SK-N-SH (cell line): ENCODE data around the gene ELP1. TPM values are rescaled to one million over a fixed set of nuclear protein-coding genes. Genes with fewer than 3 reads are reported as not detected.

Source experiments
- CTCF ChIA-PET: fragments of 300-600, 350-600 bp; formaldehyde crosslinking; extraction: SDS; loops from one replicate; lab custom pipeline; 2021; lab: Yijun Ruan, JAX
- POLR2A ChIA-PET: fragments of 350-600 bp; sonication (Branson Sonifier 250); formaldehyde crosslinking; extraction: SDS; loops from one replicate; lab custom pipeline; 2020; ENCODE audit warnings: antibody characterized with exemption, inconsistent platforms; lab: Yijun Ruan, JAX
- DNase-seq: peaks from one replicate; pipeline ENCODE4 v3.0.0; 2012
- H2AFZ ChIP-seq: fragments of 200-600 bp; sonication (generic); 2 replicates; pipeline ENCODE4 v1.8.1; 2016; ENCODE audit warnings: antibody characterized with exemption, mild to moderate bottlenecking, low read depth
- H3F3A ChIP-seq: fragments of 200-600 bp; sonication (generic); replicated peaks from 2 replicates; pipeline ENCODE3; 2016; ENCODE audit warnings: antibody characterized with exemption, mild to moderate bottlenecking; ENCODE audit not compliant: insufficient read depth
- H3K27ac ChIP-seq, 2 experiments: fragments of 200-500 bp in 1 of 2; fragments of 200-600 bp in 1 of 2; sonication (Bioruptor generic) in 1 of 2; sonication (generic), shearing (Covaris generic) in 1 of 2; 2 replicates each; pipeline versions ENCODE4 v1.5.1 to v1.6.1; 2014 to 2016; ENCODE audit warnings: low read depth in 2 of 2, inconsistent platforms in 1 of 2, low read length in 1 of 2, mild to moderate bottlenecking in 1 of 2, mixed read lengths in 1 of 2
- H3K27me3 ChIP-seq: fragments of 200-600 bp; sonication (generic), shearing (Covaris generic); 2 replicates; pipeline ENCODE4 v1.6.1; 2016; ENCODE audit warnings: mixed run types; ENCODE audit not compliant: insufficient read depth
- H3K36me3 ChIP-seq, 2 experiments: fragments of 200-500 bp in 1 of 2; fragments of 200-600 bp in 1 of 2; sonication (Bioruptor generic) in 1 of 2; sonication (generic) in 1 of 2; replicated peaks in 1 of 2; 2 replicates each; pipeline versions ENCODE3 to v1.5.1; 2014 to 2016; ENCODE audit warnings: low read length in 1 of 2, mild to moderate bottlenecking in 1 of 2; ENCODE audit not compliant: insufficient read depth in 2 of 2, control insufficient read depth in 1 of 2
- H3K4me1 ChIP-seq, 2 experiments: fragments of 200-500 bp in 1 of 2; fragments of 200-600 bp in 1 of 2; sonication (Bioruptor generic) in 1 of 2; sonication (generic), shearing (Covaris generic) in 1 of 2; 2 replicates each; pipeline versions ENCODE4 v1.5.1 to v1.6.1; 2014 to 2016; ENCODE audit warnings: low read depth in 1 of 2, low read length in 1 of 2, mixed run types in 1 of 2; ENCODE audit not compliant: insufficient read depth in 2 of 2, control insufficient read depth in 1 of 2
- H3K4me2 ChIP-seq: fragments of 200-600 bp; sonication (generic), shearing (Covaris generic); 2 replicates; pipeline ENCODE4 v1.6.1; 2017; ENCODE audit warnings: mixed run types
- H3K4me3 ChIP-seq, 2 experiments: fragments of 200-500 bp in 1 of 2; fragments of 200-600 bp in 1 of 2; sonication (Bioruptor generic) in 1 of 2; sonication (generic), shearing (Covaris generic) in 1 of 2; 2 replicates each; pipeline versions ENCODE4 v1.5.1 to v1.8.1; 2014 to 2016; ENCODE audit warnings: low read depth in 2 of 2, inconsistent platforms in 1 of 2, low read length in 1 of 2, mild to moderate bottlenecking in 1 of 2, mixed read lengths in 1 of 2, moderate library complexity in 1 of 2
- H3K79me2 ChIP-seq: fragments of 200-600 bp; sonication (generic); 2 replicates; pipeline ENCODE4 v1.8.1; 2017; ENCODE audit warnings: mild to moderate bottlenecking; ENCODE audit not compliant: insufficient read depth
- H3K9ac ChIP-seq: fragments of 200-600 bp; sonication (generic); 2 replicates; pipeline ENCODE4 v1.6.1; 2017; ENCODE audit warnings: mixed run types
- H3K9me2 ChIP-seq: fragments of 200-600 bp; sonication (generic); 2 replicates; pipeline ENCODE4 v1.6.1; 2017; ENCODE audit warnings: mixed run types
- H3K9me3 ChIP-seq: fragments of 200-600 bp; sonication (generic); 2 replicates; pipeline ENCODE4 v1.6.1; 2017; ENCODE audit warnings: mixed run types, mild to moderate bottlenecking, moderate library complexity
- H4K20me1 ChIP-seq: fragments of 200-600 bp; sonication (generic); 2 replicates; pipeline ENCODE4 v1.6.1; 2017; ENCODE audit warnings: mild to moderate bottlenecking, mixed run types; ENCODE audit not compliant: insufficient read depth
- CHD2 ChIP-seq: fragments of 150-350 bp; IDR thresholded peaks from 2 replicates; pipeline ENCODE4 v1.6.1; 2018; ENCODE audit warnings: low read length; ENCODE audit not compliant: partially characterized antibody
- EP300 ChIP-seq, 2 experiments: IDR thresholded peaks; 2 replicates each; pipeline versions ENCODE4 v1.4.0 to v1.6.1; 2012; ENCODE audit warnings: borderline replicate concordance in 1 of 2, low read depth in 1 of 2, low read length in 1 of 2
- RFX5 ChIP-seq: IDR thresholded peaks from 2 replicates; pipeline ENCODE4 v1.6.1; 2012; ENCODE audit warnings: mild to moderate bottlenecking, improper control_type of control experiment, low read length
- TCF12 ChIP-seq: IDR thresholded peaks from 2 replicates; pipeline ENCODE4 v1.4.0; 2012
- TEAD4 ChIP-seq: IDR thresholded peaks from 2 replicates; pipeline ENCODE4 v1.4.0; 2012; ENCODE audit warnings: mild to moderate bottlenecking, borderline replicate concordance; ENCODE audit not compliant: insufficient read depth
- WGBS: methylation state at CpG from one replicate; pipeline ENCODE4 v1.1.6; 2017; ENCODE audit warnings: low lambda C conversion rate; 5-methylcytosine and 5-hydroxymethylcytosine counted together
- polyA plus RNA-seq, 3 experiments: library from polyadenylated mRNA; depleted of rRNA; stranded (reverse); fragments of >200 nt; gene quantifications; 2 replicates each; pipeline ENCODE4 v1.2.3, GENCODE V29; 2012
- TF ChIP-seq, protein P1 (sequence below): IDR thresholded peaks from 2 replicates; pipeline ENCODE4 v1.4.0; 2012; ENCODE audit warnings: low read depth, borderline replicate concordance
- TF ChIP-seq, protein P2 (sequence below): fragments of 150-350 bp; IDR thresholded peaks from 2 replicates; pipeline ENCODE4 v1.6.1; 2017; ENCODE audit warnings: antibody characterized with exemption, low read length, low read depth, borderline replicate concordance
- TF ChIP-seq, protein P3 (sequence below): IDR thresholded peaks from 2 replicates; pipeline ENCODE4 v1.4.0; 2012; ENCODE audit warnings: low read depth, borderline replicate concordance

ELP1 gene
- polyA plus RNA-seq, 1 of the 3 experiments (the other 2 are of a cell fraction) = 19.1 TPM

DNA sequence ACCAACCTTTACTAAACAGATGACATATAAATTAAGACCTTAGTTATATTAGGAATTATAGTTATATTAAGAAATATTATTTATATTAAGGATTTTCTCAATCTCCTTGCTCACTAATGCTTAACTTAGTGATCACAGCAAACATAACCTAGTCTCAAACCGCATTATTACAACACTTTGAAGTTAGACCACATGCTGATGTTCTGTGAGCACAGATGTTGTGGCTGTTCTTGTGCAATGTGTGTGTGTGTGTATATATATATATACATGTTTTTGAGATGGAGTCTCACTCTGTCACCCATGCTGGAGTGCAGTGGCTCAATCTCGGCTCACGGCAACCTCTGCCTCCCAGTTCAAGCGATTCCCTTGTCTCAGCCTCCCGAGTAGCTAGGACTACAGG is 20.5 kb downstream of the ELP1 start (continued):
- TF ChIP-seq, protein P1, sequence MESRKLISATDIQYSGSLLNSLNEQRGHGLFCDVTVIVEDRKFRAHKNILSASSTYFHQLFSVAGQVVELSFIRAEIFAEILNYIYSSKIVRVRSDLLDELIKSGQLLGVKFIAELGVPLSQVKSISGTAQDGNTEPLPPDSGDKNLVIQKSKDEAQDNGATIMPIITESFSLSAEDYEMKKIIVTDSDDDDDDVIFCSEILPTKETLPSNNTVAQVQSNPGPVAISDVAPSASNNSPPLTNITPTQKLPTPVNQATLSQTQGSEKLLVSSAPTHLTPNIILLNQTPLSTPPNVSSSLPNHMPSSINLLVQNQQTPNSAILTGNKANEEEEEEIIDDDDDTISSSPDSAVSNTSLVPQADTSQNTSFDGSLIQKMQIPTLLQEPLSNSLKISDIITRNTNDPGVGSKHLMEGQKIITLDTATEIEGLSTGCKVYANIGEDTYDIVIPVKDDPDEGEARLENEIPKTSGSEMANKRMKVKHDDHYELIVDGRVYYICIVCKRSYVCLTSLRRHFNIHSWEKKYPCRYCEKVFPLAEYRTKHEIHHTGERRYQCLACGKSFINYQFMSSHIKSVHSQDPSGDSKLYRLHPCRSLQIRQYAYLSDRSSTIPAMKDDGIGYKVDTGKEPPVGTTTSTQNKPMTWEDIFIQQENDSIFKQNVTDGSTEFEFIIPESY = no peak
- TF ChIP-seq TCF12 = no peak

DNA sequence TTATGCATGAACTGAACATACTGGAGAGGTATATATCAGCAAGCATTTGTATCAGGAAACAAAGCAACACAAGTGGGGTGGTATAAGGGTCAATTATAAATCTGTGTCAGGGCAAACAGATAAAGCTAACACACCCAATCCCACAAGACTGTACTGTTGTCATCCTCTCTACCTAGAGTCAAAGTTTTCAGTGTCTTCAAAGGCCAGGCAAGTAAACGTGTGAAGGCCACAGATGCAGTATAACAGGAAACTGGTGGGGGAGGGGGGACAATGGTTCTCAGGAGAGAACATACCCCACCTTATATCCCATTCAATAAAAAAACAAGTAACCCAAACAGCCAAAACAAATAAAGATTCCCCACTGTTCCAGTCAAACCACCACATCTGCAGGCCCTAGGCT is 22.1 kb downstream of the ELP1 start:
- peaks cover 2% of the 10 kb centered on the region for H3F3A ChIP-seq
- no peak overlapping the region for H3K4me3 ChIP-seq
- H3K36me3 ChIP-seq = peaks cover 31 to 80% of the 10 kb centered on the region in 2 experiments
- no peaks in the 10 kb centered on the region for H3K9me2 ChIP-seq
- no peaks in the 10 kb centered on the region for H4K20me1 ChIP-seq
- no peak overlapping the region for H2AFZ ChIP-seq
- H3K27me3 ChIP-seq = no peaks in the 10 kb centered on the region
- H3K9ac ChIP-seq = no peak overlapping the region
- H3K4me2 ChIP-seq = no peak overlapping the region
- no peaks in the 10 kb centered on the region for H3K4me1 ChIP-seq
- CTCF ChIA-PET = interaction anchor here (1.4 kb wide), 1 partner anchor 42 kb away, joined by 4 read pairs; no protein-coding TSS in a partner anchor
- no peak overlapping the region for H3K27ac ChIP-seq
- no peak for DNase-seq
- TF ChIP-seq, protein P2, sequence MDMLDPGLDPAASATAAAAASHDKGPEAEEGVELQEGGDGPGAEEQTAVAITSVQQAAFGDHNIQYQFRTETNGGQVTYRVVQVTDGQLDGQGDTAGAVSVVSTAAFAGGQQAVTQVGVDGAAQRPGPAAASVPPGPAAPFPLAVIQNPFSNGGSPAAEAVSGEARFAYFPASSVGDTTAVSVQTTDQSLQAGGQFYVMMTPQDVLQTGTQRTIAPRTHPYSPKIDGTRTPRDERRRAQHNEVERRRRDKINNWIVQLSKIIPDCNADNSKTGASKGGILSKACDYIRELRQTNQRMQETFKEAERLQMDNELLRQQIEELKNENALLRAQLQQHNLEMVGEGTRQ = no peak
- TF ChIP-seq EP300 (IDR thresholded peaks at IDR 0.05; ENCODE audit: borderline replicate concordance in 1 of 2, low read depth in 1 of 2, low read length in 1 of 2) = no peak
- no peak for TF ChIP-seq TEAD4
- TF ChIP-seq, all 33 proteins: peak for 0
- Histone ChIP-seq H3K79me2 (no peaks in the 10 kb centered on the region), H3K9me3 (no peaks in the 10 kb centered on the region)
- WGBS = 87% methylated on average over 1 of the region's 1 CpG
- POLR2A ChIA-PET = no interaction called here

DNA sequence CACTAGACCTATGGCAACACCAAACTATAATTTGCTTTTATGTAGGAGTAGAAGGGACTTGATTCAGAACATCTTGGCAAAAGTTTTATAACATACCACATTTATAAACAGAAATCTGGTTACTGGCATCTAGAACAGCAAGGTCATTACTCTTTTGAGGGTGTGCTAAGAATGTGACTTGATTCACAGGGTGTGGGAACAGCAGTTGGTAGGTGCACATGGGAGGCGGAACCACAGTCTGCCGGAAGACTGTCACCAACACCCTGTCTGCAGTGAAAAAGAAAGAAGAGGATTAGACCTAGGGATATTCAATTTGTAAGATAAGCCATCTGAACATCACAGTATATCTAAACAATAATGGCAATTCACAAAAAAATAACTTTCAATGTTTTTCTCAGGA is 23.0 kb downstream of the ELP1 start:
- CTCF ChIA-PET = interaction anchor here (0.7 kb wide), 1 partner anchor 609 kb away, joined by 3 read pairs; no protein-coding TSS in a partner anchor

More for the DNA sequence above, 23.0 kb downstream of the ELP1 start:
- Histone ChIP-seq H3K9ac (no peak overlapping the region), H3K4me3 (no peak overlapping the region), H3K4me2 (no peak overlapping the region), H3K79me2 (no peaks in the 10 kb centered on the region), H3K36me3 (peaks cover 22 to 80% of the 10 kb centered on the region in 2 experiments), H3F3A (no peaks in the 10 kb centered on the region), H3K4me1 (no peaks in the 10 kb centered on the region), H3K27ac (no peak overlapping the region), H2AFZ (no peak overlapping the region), H4K20me1 (no peaks in the 10 kb centered on the region), H3K9me2 (no peaks in the 10 kb centered on the region), H3K27me3 (no peaks in the 10 kb centered on the region), H3K9me3 (no peaks in the 10 kb centered on the region)
- no peak for DNase-seq
- WGBS = 100% methylated on average over 2 of the region's 2 CpGs
- POLR2A ChIA-PET = no interaction called here
- no peak for TF ChIP-seq CHD2
- TF ChIP-seq RFX5 = no peak
- TF ChIP-seq, protein P3, sequence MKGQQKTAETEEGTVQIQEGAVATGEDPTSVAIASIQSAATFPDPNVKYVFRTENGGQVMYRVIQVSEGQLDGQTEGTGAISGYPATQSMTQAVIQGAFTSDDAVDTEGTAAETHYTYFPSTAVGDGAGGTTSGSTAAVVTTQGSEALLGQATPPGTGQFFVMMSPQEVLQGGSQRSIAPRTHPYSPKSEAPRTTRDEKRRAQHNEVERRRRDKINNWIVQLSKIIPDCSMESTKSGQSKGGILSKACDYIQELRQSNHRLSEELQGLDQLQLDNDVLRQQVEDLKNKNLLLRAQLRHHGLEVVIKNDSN = no peak
